Activated gamma-delta T cell treated with anti-CD3 and anti-CD28 coated beads, Interleukin-2, amount 50 U/mL, for 16 hours (primary cell): ENCODE results near the gene NTN5.
A peak's percentile ranks its signal among the peaks of the same experiment; 100 is the strongest.
"Not testable (repeated sequence)": the region's sequence is repeated elsewhere in the genome, so short reads cannot be mapped to it uniquely, and the experiment has no call there.

ENCODE experiments used
- DNase-seq: peaks from one replicate; pipeline ENCODE4 v3.0.0-alpha.2; 2020; ENCODE audit warnings: low read depth

Gene NTN5

GRCh38 chr19:48644355-48644754 lies 28.5 kb downstream of the NTN5 start:
- DNase-seq, result no peak

GRCh38 chr19:48642862-48643261 lies 30.0 kb downstream of the NTN5 start:
- DNase-seq, result no peak

- no peak for DNase-seq
Measured at GRCh38 chr19:48641850-48642249, 31.0 kb downstream of the NTN5 start.

DNA sequence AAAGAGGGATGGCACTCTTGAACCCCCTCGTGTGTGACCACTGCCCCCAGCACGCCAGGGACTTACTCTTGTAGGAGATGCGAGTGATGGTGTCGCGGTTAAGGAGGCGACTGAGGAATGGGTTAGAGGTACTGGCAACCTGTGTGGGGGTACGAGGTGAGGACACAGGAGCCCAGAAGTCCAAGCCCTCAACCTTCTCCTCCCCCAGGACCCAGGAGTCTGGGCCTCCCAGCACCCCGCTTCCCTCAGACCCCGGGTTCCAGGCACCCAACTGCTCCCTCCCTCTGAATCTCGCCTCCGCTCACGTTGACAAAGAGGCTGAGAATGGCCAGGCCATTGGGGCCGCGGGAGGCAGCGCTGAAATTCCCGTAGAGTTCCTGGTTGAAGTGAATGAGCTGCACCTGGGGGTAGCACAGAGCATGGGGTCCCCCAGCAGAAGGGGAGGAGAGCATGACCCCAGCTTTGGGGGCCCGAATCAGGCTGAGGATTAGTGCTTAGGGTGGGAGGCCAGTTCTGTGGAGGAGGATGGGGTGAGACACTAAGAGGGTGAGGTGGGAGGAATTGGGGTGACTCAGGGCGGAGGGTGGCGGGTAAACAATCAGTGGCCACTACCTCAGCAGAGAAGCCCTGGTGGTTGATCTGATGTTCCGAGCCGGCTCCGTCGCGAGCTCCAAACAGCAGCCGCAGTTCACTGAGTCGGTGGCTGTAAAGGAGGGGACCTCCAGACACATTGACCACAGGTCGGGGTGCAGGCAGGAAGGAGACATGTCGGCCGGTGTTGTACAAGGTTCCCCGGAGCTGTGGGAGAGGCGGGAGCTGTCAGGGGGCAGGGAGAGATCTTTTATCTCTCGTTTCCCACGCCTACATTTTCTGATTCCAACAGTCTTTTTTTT lies 33.1 kb downstream of the NTN5 start:
- no peak for DNase-seq

DNA sequence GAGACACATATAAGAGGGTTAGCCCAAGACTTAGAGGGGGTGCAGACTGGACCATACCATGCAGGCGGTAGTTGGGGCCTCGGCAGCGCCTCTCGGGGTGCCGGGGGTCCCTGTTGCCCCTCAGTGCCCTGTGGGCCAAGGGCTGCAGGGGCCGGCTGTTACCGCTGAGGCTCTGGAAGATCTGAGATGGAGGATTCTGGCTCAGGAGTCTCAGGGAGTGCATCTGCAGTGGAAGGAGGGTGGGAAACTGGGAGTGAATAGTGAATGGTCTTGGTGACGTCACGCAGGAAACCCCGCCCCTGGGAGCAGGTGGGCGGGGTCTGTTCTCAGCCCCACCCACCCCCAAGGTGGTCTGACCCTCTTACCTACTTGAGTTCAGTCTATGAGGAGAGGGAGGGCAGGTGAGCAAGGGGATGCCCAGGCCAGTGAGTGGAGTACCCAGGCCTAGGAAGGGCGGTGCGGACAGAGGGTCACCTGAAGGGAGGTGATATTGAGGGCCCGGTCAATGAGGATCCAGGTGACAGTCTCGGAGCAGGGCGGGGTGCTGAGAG lies 33.9 kb downstream of the NTN5 start:
- no peak for DNase-seq

GRCh38 chr19:48637948-48638830 lies 34.6 kb downstream of the NTN5 start:
- peak; percentile 70 for DNase-seq

DNA sequence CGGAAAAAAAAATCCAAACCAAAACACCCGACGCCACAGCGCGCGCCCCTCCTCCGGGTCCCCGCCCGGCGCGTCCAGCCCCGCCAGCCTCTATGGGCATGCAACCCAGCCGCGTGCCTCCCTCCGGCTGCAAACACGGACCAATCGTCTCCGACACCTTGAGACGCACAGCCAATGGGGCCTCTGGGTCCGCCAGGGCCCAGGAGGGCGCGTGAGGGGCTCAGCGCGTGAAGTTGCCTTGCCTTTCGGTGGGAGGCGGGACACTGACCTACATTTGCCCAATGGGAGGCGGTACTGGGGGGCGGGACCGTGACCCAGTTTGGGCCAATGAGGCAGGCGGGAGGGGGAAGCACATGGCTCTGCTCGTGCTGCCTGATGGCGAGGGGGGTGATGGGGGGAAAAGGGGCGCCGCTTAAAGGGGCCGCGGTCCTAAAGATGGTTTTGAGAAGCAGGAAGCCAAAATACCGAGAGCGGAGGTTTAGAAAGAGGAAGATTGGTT lies 35.3 kb downstream of the NTN5 start:
- peak; percentile 100 for DNase-seq

- no peak for DNase-seq
Measured at GRCh38 chr19:48636859-48637448, 35.9 kb downstream of the NTN5 start, which contains the start of gene DBP. Gene DBP, minus strand, starts transcription at chr19:48637379. Its CDS starts 385 bp downstream, at chr19:48636994.

GRCh38 chr19:48635966-48636858 lies 36.6 kb downstream of the NTN5 start:
- no peak for DNase-seq

GRCh38 chr19:48635263-48635965 lies 37.4 kb downstream of the NTN5 start:
- DNase-seq, result peak; percentile 66

- DNase-seq, result peak; percentile 84
Measured at GRCh38 chr19:48634424-48635262, 38.2 kb downstream of the NTN5 start.

GRCh38 chr19:48634036-48634342 lies 38.8 kb downstream of the NTN5 start:
- DNase-seq, result no peak

DNA sequence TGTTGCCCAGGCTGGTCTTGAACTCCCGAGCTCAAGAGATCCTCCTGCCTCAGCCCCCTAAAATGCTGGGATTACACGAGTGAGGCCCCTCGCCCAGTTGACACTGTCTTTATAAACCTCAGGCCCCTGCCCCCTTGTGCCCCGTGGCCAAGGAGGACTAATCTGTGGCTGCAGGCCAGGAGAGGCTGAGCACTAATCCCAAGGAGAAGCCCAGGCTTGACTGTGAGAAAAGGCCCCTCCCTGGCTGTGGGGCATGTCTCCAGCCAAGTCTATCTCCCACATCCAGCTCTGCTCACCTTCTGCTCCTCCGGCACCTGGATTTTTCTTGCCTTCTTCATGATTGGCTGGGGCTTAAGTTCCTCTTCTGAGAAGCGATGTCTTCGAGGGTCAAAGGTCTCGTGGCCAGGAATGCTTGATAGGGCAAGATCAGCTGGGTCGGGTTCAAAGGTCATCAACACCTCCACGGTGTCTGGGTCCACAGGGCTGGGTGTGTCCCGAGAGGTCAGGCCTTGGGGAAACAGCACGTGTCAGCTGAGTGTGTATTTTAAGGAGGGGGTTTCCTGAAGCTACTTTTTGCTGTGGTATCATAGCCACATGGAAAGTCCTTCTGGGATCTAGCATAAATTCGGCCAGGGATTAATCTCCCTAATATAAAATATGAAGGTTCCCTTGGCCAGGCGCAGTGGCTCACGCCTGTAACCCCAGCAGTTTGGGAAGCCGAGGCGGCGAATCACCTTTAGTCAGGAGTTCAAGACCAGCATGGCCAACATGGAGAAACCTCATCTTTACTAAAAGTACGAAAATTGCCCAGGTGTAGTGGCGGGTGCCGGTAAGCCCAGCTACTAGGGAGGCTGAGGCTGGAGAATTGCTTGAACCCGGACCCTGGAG lies 39.4 kb downstream of the NTN5 start:
- no peak for DNase-seq

DNA sequence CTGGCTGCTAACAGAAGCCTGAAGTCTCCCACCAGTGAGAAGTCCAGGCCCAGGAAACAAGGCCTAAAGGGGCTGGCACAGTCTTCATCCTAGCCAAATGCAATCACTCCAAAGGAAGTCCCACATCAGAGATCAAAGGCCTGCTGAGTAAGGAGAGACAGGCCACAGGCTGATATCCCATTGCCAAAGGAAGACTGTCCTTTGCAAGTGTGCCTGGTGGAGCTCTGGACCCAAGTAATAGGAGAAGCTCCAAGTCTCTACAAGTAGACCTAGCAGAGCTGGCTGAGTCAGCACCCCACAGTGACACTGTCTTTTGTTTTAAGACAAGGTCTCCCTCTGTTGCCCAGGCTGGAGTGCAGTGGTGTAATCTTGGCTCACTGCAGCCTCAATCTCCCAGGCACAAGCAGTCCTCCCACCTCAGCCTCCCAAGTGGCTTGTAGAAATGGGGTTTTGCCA lies 40.1 kb downstream of the NTN5 start:
- DNase-seq, result no peak

GRCh38 chr19:48632286-48632685 lies 40.5 kb downstream of the NTN5 start:
- DNase-seq, result not testable (repeated sequence)

DNA sequence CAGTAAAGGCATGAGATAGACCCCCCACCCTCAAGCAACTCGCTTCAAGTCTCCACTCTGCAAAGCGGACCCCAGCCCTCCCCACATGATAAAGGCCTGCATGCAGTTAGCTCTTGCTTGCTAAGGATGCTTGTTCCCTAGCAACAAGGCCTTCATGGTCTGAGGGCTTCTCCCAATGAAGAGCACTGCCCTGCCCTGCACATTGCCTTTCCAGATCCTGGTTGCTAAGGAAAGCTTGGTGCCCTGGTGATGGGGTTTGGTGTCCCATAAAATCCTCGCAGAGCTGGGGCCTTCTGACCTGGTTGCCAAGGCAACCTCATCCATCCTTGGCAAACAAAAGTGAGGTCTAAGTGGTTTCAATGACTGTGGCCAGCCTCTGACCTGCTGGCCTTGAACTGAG lies 41.6 kb downstream of the NTN5 start:
- DNase-seq, result no peak

GRCh38 chr19:48630296-48631063 lies 42.3 kb downstream of the NTN5 start:
- no peak for DNase-seq
